DMS153 treated with DMSO at 0.1 percent for 48 hours (cell line): ENCODE data around the gene KRT24.

Experiments
- DNase-seq: peaks from one replicate; lab custom pipeline; 2025; ENCODE audit not compliant: unreplicated experiment; lab: John Stamatoyannopoulos, UW

KRT24 gene

GRCh38 chr17:40695874-40696472 lies 7.6 kb downstream of the KRT24 start:
- no peak for DNase-seq

GRCh38 chr17:40694584-40694983 lies 9.0 kb downstream of the KRT24 start:
- DNase-seq, result no peak

DNA sequence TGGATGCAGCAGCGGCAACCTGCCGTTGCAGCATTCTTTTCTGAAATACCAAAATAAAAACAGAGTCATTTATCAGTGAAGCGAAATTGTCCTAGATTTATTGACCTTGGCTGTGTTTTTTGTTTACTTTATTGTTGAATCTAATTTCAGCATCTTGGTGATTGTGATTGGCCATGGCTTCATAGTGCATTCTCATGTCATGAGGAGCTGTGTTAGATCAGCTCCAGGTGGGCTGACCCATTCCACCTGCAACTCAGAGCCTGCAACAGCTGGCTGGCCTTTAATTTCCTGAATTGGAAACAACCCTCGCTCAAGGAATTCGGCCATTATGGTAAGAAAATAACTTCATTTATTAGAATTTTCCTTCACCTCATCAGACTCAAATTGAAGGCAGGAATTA lies 16.4 kb downstream of the KRT24 start:
- no peak for DNase-seq

- DNase-seq, result no peak
Measured at GRCh38 chr17:40686192-40686591, 17.4 kb downstream of the KRT24 start.

DNA sequence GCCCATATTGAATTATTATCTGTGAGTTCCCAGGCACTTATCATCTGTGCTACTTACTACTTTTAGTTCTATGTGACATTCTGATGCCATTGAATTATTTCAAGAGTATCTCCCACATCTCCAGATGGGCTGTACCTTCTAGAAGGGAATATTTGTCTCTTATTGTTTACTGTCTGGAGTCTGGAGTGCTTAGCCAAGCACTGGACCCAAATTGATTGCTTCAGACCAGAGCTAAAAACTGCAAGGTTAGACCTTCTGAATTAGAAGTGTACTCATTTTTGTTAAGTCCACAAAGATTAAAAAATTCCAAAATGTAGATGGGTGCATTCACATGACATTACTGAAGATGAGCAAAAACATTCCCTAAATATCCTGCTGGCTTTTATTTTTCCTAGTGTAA lies 22.6 kb downstream of the KRT24 start:
- DNase-seq, result no peak

GRCh38 chr17:40679523-40679907 lies 24.0 kb downstream of the KRT24 start:
- no peak for DNase-seq

DNA sequence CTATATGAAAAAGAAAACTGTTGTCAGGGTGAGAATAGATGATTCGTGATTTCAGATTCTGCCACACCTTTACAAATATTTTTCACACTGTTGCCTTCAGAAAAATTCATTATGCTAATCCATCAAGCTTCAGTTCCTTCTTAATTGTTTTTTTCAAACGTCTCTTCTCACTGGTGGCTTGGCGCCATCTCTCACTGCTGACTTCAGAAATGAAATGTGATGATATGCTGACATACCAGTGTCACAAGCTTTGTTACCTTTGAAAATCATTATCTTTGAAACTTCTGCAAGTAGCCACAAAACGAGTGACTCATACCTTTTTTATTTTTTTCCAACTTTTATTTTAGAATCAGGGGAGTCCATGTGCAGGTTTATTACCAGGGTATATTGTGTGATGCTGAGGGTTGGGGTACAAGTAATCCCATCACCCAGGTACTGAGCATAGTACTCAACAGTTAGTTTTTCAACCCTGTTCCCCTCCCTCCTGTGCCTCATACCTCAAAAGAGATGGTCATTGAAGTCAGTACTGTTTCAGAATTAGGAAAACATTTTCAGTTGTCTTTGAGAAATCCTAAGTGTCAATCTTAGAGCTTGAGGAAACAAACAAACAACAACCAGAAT lies 24.5 kb downstream of the KRT24 start:
- DNase-seq, result no peak

DNA sequence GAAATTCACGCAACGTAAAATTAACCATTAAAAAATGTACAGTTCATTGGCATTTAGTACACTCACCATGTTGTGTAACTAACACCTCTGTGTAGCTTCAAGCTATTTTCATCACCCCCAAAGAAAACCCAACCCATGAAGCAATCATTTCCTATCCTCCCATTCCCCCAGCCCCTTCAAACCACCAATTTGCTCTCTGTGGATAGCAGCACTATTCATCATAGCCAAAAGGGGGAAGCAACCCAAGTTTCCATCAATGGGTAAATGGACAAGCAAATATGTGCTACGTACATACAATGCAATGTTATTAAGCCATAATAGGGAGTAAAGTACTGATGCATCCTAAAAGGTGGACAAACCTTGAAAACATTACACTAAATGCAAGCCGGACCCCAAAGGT lies 27.6 kb downstream of the KRT24 start:
- DNase-seq, result no peak

DNA sequence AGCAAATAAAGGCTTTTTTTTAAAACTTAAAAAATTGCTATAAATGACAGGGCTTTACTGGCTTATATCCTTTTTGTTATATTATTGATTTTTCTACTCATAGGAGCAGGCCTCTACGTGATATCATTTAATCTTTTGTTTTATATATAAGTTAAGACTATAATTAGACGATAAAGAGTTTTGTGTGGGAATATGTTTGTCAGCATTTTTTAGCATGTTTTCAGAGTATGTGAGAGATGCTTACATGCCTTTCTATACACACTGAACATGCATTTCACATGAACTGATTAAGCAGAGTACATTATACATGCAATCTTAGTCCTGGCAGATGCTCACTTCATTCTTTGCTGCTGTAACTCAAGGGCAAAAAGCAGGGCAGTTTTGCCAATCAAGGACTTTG lies 30.9 kb downstream of the KRT24 start:
- DNase-seq, result no peak

- no peak for DNase-seq
Measured at GRCh38 chr17:40671282-40671681, 32.3 kb downstream of the KRT24 start.

GRCh38 chr17:40666331-40666730 lies 37.2 kb downstream of the KRT24 start:
- DNase-seq, result no peak

DNA sequence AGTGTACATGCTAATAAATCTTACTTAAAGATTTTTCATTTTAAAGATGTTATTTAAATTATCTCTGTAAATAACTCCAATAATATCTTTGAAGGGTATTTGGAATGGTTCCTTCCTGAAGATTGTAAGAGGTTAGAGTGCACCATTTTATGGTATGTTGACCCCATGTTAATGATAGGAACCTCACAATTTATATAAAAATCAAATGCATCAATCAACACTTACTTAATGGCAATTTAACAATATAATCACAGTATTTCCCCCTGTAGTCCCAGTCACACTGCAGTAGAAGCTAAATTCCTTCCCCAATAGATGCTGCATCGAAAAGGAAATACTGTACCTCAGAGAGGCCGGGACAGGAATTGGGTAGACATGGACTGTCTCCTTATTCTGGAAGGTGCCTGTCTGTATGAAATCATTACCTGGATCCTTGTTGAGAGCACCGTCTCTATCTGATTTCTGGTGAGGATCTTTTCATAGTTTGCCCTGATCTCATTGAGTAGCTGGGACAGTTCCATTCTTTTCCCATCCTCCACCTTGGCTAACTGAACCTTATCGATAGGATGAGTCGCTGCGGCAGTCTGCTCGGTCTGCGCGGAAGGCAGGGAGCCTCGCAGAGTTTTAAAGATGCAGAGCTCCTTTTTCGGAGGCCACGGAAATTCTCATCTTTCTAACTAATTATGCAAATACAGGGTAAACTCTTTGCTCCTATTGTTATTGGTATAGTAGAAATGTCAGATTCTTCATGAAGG lies 38.8 kb downstream of the KRT24 start, which contains the start of gene KRT222:
Gene KRT222, minus strand, starts transcription at position 596 of the 752 bp plus-strand sequence. Its CDS starts 78 bp downstream, at position 518.
- DNase-seq, result no peak

- no peak for DNase-seq
Measured at GRCh38 chr17:40663252-40663651, 40.3 kb downstream of the KRT24 start.

DNA sequence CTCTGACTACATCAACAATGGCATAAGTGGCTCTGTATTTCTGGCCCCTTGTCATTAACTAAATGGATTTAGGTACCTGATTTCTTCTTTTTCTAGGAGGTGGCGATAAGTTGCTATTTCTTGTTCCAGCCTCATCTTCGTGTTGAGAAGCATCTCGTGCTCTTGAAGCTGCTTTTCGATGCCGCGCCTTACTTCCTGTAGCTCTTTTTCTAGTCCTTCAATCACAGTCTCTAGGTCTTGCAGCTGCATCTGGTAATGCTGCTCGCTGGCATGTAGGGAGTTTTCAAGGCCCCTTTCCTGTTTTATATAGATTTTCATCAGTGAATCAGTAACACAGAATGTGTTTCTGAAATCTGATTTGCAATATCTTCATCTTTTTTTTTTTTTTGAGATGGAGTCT lies 43.6 kb downstream of the KRT24 start:
- no peak for DNase-seq

GRCh38 chr17:40658396-40658795 lies 45.2 kb downstream of the KRT24 start:
- no peak for DNase-seq

- no peak for DNase-seq
Measured at GRCh38 chr17:40651939-40652338, 51.6 kb downstream of the KRT24 start.

- DNase-seq, result no peak
Measured at GRCh38 chr17:40648384-40648968, 55.1 kb downstream of the KRT24 start.
